Osteoblast (primary cell): ENCODE results near the gene SKIC2. TPM values are rescaled to one million over a fixed set of nuclear protein-coding genes. Genes with fewer than 3 reads are reported as not detected.
A peak's percentile ranks its signal among the peaks of the same experiment; 100 is the strongest.

Experiments used
- DNase-seq: peaks from one replicate; pipeline ENCODE4 v3.0.0; 2011; ENCODE audit warnings: low spot score, mixed read lengths; ENCODE audit not compliant: insufficient read length; ENCODE audit errors: missing footprints
- H2AFZ ChIP-seq: 2 replicates; pipeline ENCODE4 v1.6.0; 2011; ENCODE audit warnings: mild to moderate bottlenecking, low read length
- H3K27ac ChIP-seq: 2 replicates; pipeline ENCODE4 v1.5.1; 2011; ENCODE audit warnings: mild to moderate bottlenecking, low read depth, low read length, moderate library complexity
- H3K27me3 ChIP-seq: 2 replicates; pipeline ENCODE4 v1.6.0; 2012; ENCODE audit warnings: mild to moderate bottlenecking, control low read depth, inconsistent platforms, low read length, moderate library complexity; ENCODE audit not compliant: insufficient read depth
- H3K36me3 ChIP-seq: 2 replicates; pipeline ENCODE4 v1.5.1; 2011; ENCODE audit warnings: mild to moderate bottlenecking, low read length, control low read depth, moderate library complexity; ENCODE audit not compliant: insufficient read depth
- H3K4me1 ChIP-seq: 2 replicates; pipeline ENCODE4 v1.5.1; 2011; ENCODE audit warnings: mild to moderate bottlenecking, low read length, control low read depth, moderate library complexity; ENCODE audit not compliant: insufficient read depth
- H3K4me2 ChIP-seq: 2 replicates; pipeline ENCODE4 v1.6.0; 2011; ENCODE audit warnings: mild to moderate bottlenecking, low read length; ENCODE audit not compliant: insufficient read depth
- H3K4me3 ChIP-seq: fragments of 200-600 bp; sonication (generic); 3 replicates; pipeline ENCODE4 v1.5.1; 2012; ENCODE audit warnings: mild to moderate bottlenecking, low read length, inconsistent platforms; ENCODE audit not compliant: insufficient read depth
- H3K79me2 ChIP-seq: 2 replicates; pipeline ENCODE4 v1.6.0; 2012; ENCODE audit warnings: mild to moderate bottlenecking, low read length, control low read depth, inconsistent platforms; ENCODE audit not compliant: insufficient read depth
- H3K9me3 ChIP-seq: 2 replicates; pipeline ENCODE4 v1.5.1; 2011; ENCODE audit warnings: low read depth, low read length, control low read depth
- H4K20me1 ChIP-seq: 2 replicates; pipeline ENCODE4 v1.6.0; 2012; ENCODE audit warnings: mild to moderate bottlenecking, low read length, control low read depth; ENCODE audit not compliant: insufficient read depth
- total RNA-seq: library from RNA; depleted of rRNA; stranded (reverse); fragments of >200 nt; gene quantifications from 2 replicates; pipeline ENCODE4 v1.2.3, GENCODE V29; 2012
- TF ChIP-seq, protein P1 (sequence below): IDR thresholded peaks from 2 replicates; pipeline ENCODE4 v1.5.1; 2011; ENCODE audit warnings: mild to moderate bottlenecking, low read depth, low read length, moderate library complexity; ENCODE audit errors: extremely low read depth

SKIC2 gene
- total RNA-seq, 1 donor = 42.0 TPM

DNA sequence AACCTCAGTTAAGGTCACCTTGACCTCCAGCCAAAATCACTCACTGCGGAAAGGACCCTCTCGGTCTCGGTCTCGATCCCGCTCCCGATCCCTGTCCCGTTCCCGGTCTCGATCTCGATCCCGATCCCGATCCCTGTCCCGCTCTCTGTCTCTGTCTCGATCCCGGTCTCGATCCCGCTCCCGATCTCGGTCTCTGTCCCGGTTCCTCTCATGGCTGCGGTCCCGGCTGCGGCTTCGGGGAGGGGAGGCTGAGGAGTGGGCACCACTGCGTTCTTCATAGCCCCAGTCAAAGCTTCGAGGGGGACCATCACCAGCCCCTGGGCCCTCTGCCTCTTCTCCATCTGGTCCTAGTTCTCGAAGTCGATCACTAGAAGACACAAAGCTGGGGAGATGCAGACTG is 4.5 kb upstream of the SKIC2 start:
- H3K4me3 ChIP-seq = no peak overlapping the region

DNA sequence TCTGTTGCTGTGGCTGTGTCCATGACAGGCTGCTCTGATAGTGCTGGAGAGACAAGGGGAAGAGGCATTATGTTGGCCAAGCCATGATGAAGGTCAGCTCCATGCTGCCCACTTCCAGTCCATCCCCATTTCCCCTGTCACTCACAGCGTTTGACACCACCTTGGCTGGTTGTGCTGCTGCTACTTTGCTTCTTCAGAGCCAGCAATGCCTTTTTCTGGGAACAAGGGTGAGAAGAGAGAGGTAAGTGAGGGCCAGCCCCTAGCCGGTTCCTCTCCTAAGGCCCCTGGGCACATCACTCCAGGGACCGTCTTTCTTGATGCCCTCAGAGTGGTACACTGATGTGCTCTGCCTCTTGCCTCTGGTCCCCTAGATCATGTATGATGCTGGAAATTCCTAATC is 2.2 kb upstream of the SKIC2 start:
- H3K27me3 ChIP-seq = no peaks in the 10 kb centered on the region
- H3K4me1 ChIP-seq = peaks cover 17% of the 10 kb centered on the region
- no peak overlapping the region for H3K4me2 ChIP-seq
- H4K20me1 ChIP-seq = no peaks in the 10 kb centered on the region
- H3K79me2 ChIP-seq = peaks cover 49% of the 10 kb centered on the region
- no peaks in the 10 kb centered on the region for H3K9me3 ChIP-seq
- TF ChIP-seq, protein P1, sequence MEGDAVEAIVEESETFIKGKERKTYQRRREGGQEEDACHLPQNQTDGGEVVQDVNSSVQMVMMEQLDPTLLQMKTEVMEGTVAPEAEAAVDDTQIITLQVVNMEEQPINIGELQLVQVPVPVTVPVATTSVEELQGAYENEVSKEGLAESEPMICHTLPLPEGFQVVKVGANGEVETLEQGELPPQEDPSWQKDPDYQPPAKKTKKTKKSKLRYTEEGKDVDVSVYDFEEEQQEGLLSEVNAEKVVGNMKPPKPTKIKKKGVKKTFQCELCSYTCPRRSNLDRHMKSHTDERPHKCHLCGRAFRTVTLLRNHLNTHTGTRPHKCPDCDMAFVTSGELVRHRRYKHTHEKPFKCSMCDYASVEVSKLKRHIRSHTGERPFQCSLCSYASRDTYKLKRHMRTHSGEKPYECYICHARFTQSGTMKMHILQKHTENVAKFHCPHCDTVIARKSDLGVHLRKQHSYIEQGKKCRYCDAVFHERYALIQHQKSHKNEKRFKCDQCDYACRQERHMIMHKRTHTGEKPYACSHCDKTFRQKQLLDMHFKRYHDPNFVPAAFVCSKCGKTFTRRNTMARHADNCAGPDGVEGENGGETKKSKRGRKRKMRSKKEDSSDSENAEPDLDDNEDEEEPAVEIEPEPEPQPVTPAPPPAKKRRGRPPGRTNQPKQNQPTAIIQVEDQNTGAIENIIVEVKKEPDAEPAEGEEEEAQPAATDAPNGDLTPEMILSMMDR = no peak
- peak; percentile 66 for DNase-seq
- no peak overlapping the region for H3K27ac ChIP-seq
- H3K36me3 ChIP-seq = peaks cover 64% of the 10 kb centered on the region
- no peak overlapping the region for H2AFZ ChIP-seq
- H3K4me3 ChIP-seq = no peak overlapping the region

More for the DNA sequence above, 4.5 kb upstream of the SKIC2 start:
- no peaks in the 10 kb centered on the region for H3K9me3 ChIP-seq
- H3K27ac ChIP-seq = no peak overlapping the region
- no peak overlapping the region for H2AFZ ChIP-seq
- H3K4me1 ChIP-seq = peaks cover 14% of the 10 kb centered on the region
- H3K36me3 ChIP-seq = peaks cover 57% of the 10 kb centered on the region
- no peaks in the 10 kb centered on the region for H3K27me3 ChIP-seq
- no peak overlapping the region for H3K4me2 ChIP-seq
- TF ChIP-seq, protein P1 = no peak
- peak; percentile 64 for DNase-seq
- H4K20me1 ChIP-seq = no peaks in the 10 kb centered on the region
- peaks cover 28% of the 10 kb centered on the region for H3K79me2 ChIP-seq

DNA sequence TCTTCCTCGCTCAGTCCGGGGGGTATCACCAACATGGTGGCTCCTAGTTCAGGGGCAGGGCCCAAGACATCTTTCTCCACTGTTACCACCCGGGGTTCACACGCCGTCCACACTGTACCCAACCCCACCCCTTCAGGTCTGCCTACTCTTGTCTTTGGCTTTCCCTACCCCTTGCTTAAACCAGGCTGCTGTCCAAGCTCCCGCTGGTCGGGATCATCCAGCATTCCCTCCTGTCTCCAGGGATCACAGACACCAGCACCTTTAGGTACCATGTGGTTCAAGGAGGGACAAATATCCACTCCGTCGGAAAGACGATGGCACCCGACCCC is 599 bp upstream of the SKIC2 start:
- H3K36me3 ChIP-seq = peaks cover 66% of the 10 kb centered on the region
- DNase-seq = peak; percentile 77
- peak overlapping the region; percentile 98 for H2AFZ ChIP-seq
- H3K4me2 ChIP-seq = peak overlapping the region; percentile 97
- H3K4me3 ChIP-seq = peak overlapping the region; percentile 100
- H4K20me1 ChIP-seq = no peaks in the 10 kb centered on the region
- H3K27me3 ChIP-seq = no peaks in the 10 kb centered on the region
- peak overlapping the region; percentile 93 for H3K27ac ChIP-seq
- H3K79me2 ChIP-seq = peaks cover 50% of the 10 kb centered on the region
- H3K4me1 ChIP-seq = peaks cover 17% of the 10 kb centered on the region
- TF ChIP-seq, protein P1 = no peak
- H3K9me3 ChIP-seq = no peaks in the 10 kb centered on the region

DNA sequence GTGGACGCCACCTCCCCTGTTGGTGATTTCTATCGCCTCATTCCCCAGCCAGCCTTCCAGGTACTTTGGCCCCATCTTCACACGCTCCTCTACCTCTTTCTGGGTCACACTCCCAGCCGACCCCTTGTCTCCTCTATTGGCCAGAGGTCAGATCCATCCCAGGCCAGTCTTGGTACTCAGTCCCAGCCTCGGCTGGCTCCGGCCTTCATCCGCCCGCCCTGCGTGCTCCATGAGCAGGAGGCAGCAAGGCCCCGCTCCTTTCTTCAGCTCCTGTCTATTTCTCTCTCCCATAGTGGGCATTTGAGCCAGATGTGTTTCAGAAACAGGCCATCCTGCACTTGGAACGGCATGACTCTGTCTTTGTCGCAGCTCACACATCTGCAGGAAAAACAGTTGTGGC is 2.6 kb downstream of the SKIC2 start:
- H3K36me3 ChIP-seq = peaks cover 69% of the 10 kb centered on the region
- H3K9me3 ChIP-seq = no peaks in the 10 kb centered on the region
- H3K79me2 ChIP-seq = peaks cover 48% of the 10 kb centered on the region
- TF ChIP-seq, protein P1 = no peak
- H3K27me3 ChIP-seq = no peaks in the 10 kb centered on the region
- no peak overlapping the region for H3K27ac ChIP-seq
- H3K4me2 ChIP-seq = no peak overlapping the region
- H4K20me1 ChIP-seq = no peaks in the 10 kb centered on the region
- no peak overlapping the region for H2AFZ ChIP-seq
- peak; percentile 68 for DNase-seq
- peaks cover 17% of the 10 kb centered on the region for H3K4me1 ChIP-seq
- no peak overlapping the region for H3K4me3 ChIP-seq
